Measurements from ENCODE around the gene PACSIN3. TPM values are rescaled to one million over a fixed set of nuclear protein-coding genes. Genes with fewer than 3 reads are reported as not detected.
"Not testable (repeated sequence)": the region's sequence is repeated elsewhere in the genome, so short reads cannot be mapped to it uniquely, and the experiment has no call there.

Gene PACSIN3
- total RNA-seq, 2 donors from 2014 or later, result 48.0 to 66.6 TPM

- Histone ChIP-seq H3K9ac (ENCODE audit: extremely low read depth, low read length, poor library complexity, severe bottlenecking) (no peak overlapping the region), H3K9me3 (ENCODE audit: control insufficient read depth, low read length) (no peaks in the 10 kb centered on the region), H3K4me1 (ENCODE audit: control insufficient read depth, insufficient read depth, low read length) (no peaks in the 10 kb centered on the region), H3K36me3 (ENCODE audit: control insufficient read depth, insufficient read depth, low read length) (no peaks in the 10 kb centered on the region), H3K4me3 (ENCODE audit: low read length) (no peak overlapping the region), H3K27me3 (ENCODE audit: control insufficient read depth, insufficient read depth, low read length, poor library complexity, severe bottlenecking) (peaks cover 17% of the 10 kb centered on the region), H3K27ac (ENCODE audit: low read depth, low read length) (no peak overlapping the region)
- H3K4me1 Mint-ChIP-seq, result peaks cover 5% of the 10 kb centered on the region
- WGBS, 2 experiments (ENCODE audit: insufficient coverage in 1 of 2, insufficient read length in 1 of 2), result 88 to 100% methylated on average over 2 to 4 of the region's 4 CpGs
- H3K27ac Mint-ChIP-seq, result no peak overlapping the region
- H3K9me3 Mint-ChIP-seq, result no peaks in the 10 kb centered on the region
- H3K4me3 Mint-ChIP-seq, result no peak overlapping the region
- peaks cover 28% of the 10 kb centered on the region for H3K27me3 Mint-ChIP-seq (ENCODE audit: insufficient read depth)
- H3K36me3 Mint-ChIP-seq (ENCODE audit: low read depth), result no peaks in the 10 kb centered on the region
- DNase-seq, result no peak
- no peak for TF ChIP-seq CTCF (conservative IDR thresholded peaks at IDR 0.05)
Observed at GRCh38 chr11:47192111-47192510, 5.9 kb upstream of the PACSIN3 start.

GRCh38 chr11:47191137-47191536 lies 4.9 kb upstream of the PACSIN3 start:
- H3K27me3 Mint-ChIP-seq (ENCODE audit: insufficient read depth), result peaks cover 31% of the 10 kb centered on the region
- H3K27me3 ChIP-seq (ENCODE audit: control insufficient read depth, insufficient read depth, low read length, poor library complexity, severe bottlenecking), result peaks cover 23% of the 10 kb centered on the region
- 93 to 94% methylated on average over 9 to 10 of the region's 10 CpGs for WGBS, 2 experiments (ENCODE audit: insufficient coverage in 1 of 2, insufficient read length in 1 of 2)
- H3K36me3 Mint-ChIP-seq (ENCODE audit: low read depth); H3K9me3 ChIP-seq (ENCODE audit: control insufficient read depth, low read length); H3K4me1 Mint-ChIP-seq; DNase-seq; H3K4me3 ChIP-seq (ENCODE audit: low read length); H3K9me3 Mint-ChIP-seq; H3K36me3 ChIP-seq (ENCODE audit: control insufficient read depth, insufficient read depth, low read length); H3K27ac ChIP-seq (ENCODE audit: low read depth, low read length); H3K4me3 Mint-ChIP-seq; H3K27ac Mint-ChIP-seq; H3K9ac ChIP-seq (ENCODE audit: extremely low read depth, low read length, poor library complexity, severe bottlenecking); H3K4me1 ChIP-seq (ENCODE audit: control insufficient read depth, insufficient read depth, low read length): not testable (repeated sequence)
- peak; percentile 19 for TF ChIP-seq CTCF (conservative IDR thresholded peaks at IDR 0.05)

GRCh38 chr11:47189100-47189834 lies 3.0 kb upstream of the PACSIN3 start:
- Histone ChIP-seq H3K4me1 (ENCODE audit: control insufficient read depth, insufficient read depth, low read length) (no peaks in the 10 kb centered on the region), H3K27me3 (ENCODE audit: control insufficient read depth, insufficient read depth, low read length, poor library complexity, severe bottlenecking) (peaks cover 23% of the 10 kb centered on the region), H3K9ac (ENCODE audit: extremely low read depth, low read length, poor library complexity, severe bottlenecking) (no peak overlapping the region), H3K27ac (ENCODE audit: low read depth, low read length) (no peak overlapping the region), H3K36me3 (ENCODE audit: control insufficient read depth, insufficient read depth, low read length) (no peaks in the 10 kb centered on the region), H3K4me3 (ENCODE audit: low read length) (no peak overlapping the region), H3K9me3 (ENCODE audit: control insufficient read depth, low read length) (no peaks in the 10 kb centered on the region)
- DNase-seq, result no peak
- Mint-ChIP-seq H3K27me3 (ENCODE audit: insufficient read depth) (peaks cover 31% of the 10 kb centered on the region), H3K4me3 (no peak overlapping the region), H3K27ac (no peak overlapping the region), H3K4me1 (peaks cover 12% of the 10 kb centered on the region), H3K9me3 (no peaks in the 10 kb centered on the region), H3K36me3 (ENCODE audit: low read depth) (peaks cover under 1% of the 10 kb centered on the region)
- 93 to 95% methylated on average over 11 of the region's 11 CpGs for WGBS, 2 experiments (ENCODE audit: insufficient coverage in 1 of 2, insufficient read length in 1 of 2)
- no peak for TF ChIP-seq CTCF (conservative IDR thresholded peaks at IDR 0.05)
